Suprapubic skin (tissue), 4 donors: ENCODE results near the gene KRTAP10-6. TPM values are rescaled to one million over a fixed set of nuclear protein-coding genes. Genes with fewer than 3 reads are reported as not detected.
"Not testable (repeated sequence)": the region's sequence is repeated elsewhere in the genome, so short reads cannot be mapped to it uniquely, and the experiment has no call there.

Experiments
- DNase-seq, 2 donors: peaks; one replicate each; pipeline ENCODE4 v3.0.0-alpha.2; 2019; ENCODE audit warnings: low spot score in 2 of 2
- H3K27ac ChIP-seq: fragments of 200-600 bp; sonication (generic); one replicate; pipeline ENCODE4 v1.5.1; 2019
- H3K27me3 ChIP-seq: fragments of 200-600 bp; sonication (generic); one replicate; pipeline ENCODE4 v1.5.1; 2019
- H3K36me3 ChIP-seq: fragments of 200-600 bp; sonication (generic); one replicate; pipeline ENCODE4 v1.5.1; 2019
- H3K4me1 ChIP-seq: fragments of 200-600 bp; sonication (generic); one replicate; pipeline ENCODE4 v1.5.1; 2019
- H3K4me3 ChIP-seq: fragments of 200-600 bp; sonication (generic); one replicate; pipeline ENCODE4 v1.5.1; 2019; ENCODE audit warnings: mild to moderate bottlenecking
- H3K9me3 ChIP-seq: fragments of 200-600 bp; sonication (generic); one replicate; pipeline ENCODE4 v1.5.1; 2019
- CTCF ChIP-seq, 2 donors: fragments of 200-600 bp in 1 of 2; fragments of 450-650 bp in 1 of 2; sonication (generic) in 1 of 2; IDR thresholded peaks; one replicate each; pipeline ENCODE4 v1.5.1; 2016 to 2019; ENCODE audit warnings: antibody characterized with exemption in 2 of 2, mild to moderate bottlenecking in 1 of 2, moderate library complexity in 1 of 2
- EP300 ChIP-seq: sonication (generic); formaldehyde crosslinking; IDR thresholded peaks from one replicate; pipeline ENCODE4 v1.6.1; 2017; ENCODE audit warnings: antibody characterized with exemption
- POLR2A ChIP-seq, 2 donors: fragments of 450-650 bp; IDR thresholded peaks; one replicate each; pipeline ENCODE4 v1.6.1; 2017; ENCODE audit warnings: antibody characterized with exemption in 2 of 2, mild to moderate bottlenecking in 2 of 2, moderate library complexity in 2 of 2
- POLR2AphosphoS5 ChIP-seq, 3 donors: sonication (generic); formaldehyde crosslinking; IDR thresholded peaks; one replicate each; pipeline ENCODE4 v1.6.1; 2017; ENCODE audit warnings: antibody characterized with exemption in 3 of 3
- WGBS: methylation state at CpG from one replicate; pipeline ENCODE4 v1.1.5; 2018; 5-methylcytosine and 5-hydroxymethylcytosine counted together
- total RNA-seq, 4 donors: library from RNA; depleted of rRNA; stranded (reverse); fragments of >200 nt; gene quantifications; one replicate each; pipeline ENCODE4 v1.1.0, GENCODE V29; 2016

Gene KRTAP10-6
- total RNA-seq, 4 donors from 2014 or later, result 2.0 to 3.1 TPM; not detected in 2

GRCh38 chr21:44603109-44603875 is 11.0 kb upstream of the KRTAP10-6 start:
- Histone ChIP-seq H3K4me3 (no peak overlapping the region), H3K9me3 (no peaks in the 10 kb centered on the region), H3K27me3 (peaks cover 49% of the 10 kb centered on the region), H3K4me1 (no peaks in the 10 kb centered on the region), H3K36me3 (no peaks in the 10 kb centered on the region), H3K27ac (no peak overlapping the region)
- peak in 1 of 2 donors; percentile 67 for DNase-seq
- TF ChIP-seq POLR2A (IDR thresholded peaks at IDR 0.05) (no peak), EP300 (no peak)
- 74% methylated on average over 8 of the region's 17 CpGs for WGBS

- Histone ChIP-seq H3K4me1 (no peaks in the 10 kb centered on the region), H3K9me3 (no peaks in the 10 kb centered on the region), H3K36me3 (no peaks in the 10 kb centered on the region), H3K4me3 (no peak overlapping the region), H3K27ac (no peak overlapping the region), H3K27me3 (peaks cover 49% of the 10 kb centered on the region)
- TF ChIP-seq POLR2A (IDR thresholded peaks at IDR 0.05), result no peak
- TF ChIP-seq POLR2AphosphoS5 (IDR thresholded peaks at IDR 0.05), result no peak
- no peak for TF ChIP-seq EP300
- TF ChIP-seq CTCF (IDR thresholded peaks at IDR 0.05), result no peak
- no peak for DNase-seq
- whole genome bisulfite sequencing, result no CpG with 5 or more reads among the region's 21 CpGs
These were observed 10.2 kb upstream of the KRTAP10-6 start for GRCh38 chr21:44602463-44602850.

- H3K27ac ChIP-seq, result no peak overlapping the region
- H3K9me3 ChIP-seq, result no peaks in the 10 kb centered on the region
- H3K27me3 ChIP-seq, result peaks cover 45% of the 10 kb centered on the region
- H3K4me3 ChIP-seq, result no peak overlapping the region
- DNase-seq, result peak in 1 of 2 donors; percentile 35
- no peaks in the 10 kb centered on the region for H3K4me1 ChIP-seq
- no peaks in the 10 kb centered on the region for H3K36me3 ChIP-seq
- 85% methylated on average over 21 of the region's 23 CpGs for WGBS
- TF ChIP-seq CTCF (IDR thresholded peaks at IDR 0.05), result no peak
- no peak for TF ChIP-seq POLR2AphosphoS5 (IDR thresholded peaks at IDR 0.05)
- TF ChIP-seq EP300, result no peak
- TF ChIP-seq POLR2A (IDR thresholded peaks at IDR 0.05), result no peak
These were observed 9.5 kb upstream of the KRTAP10-6 start for GRCh38 chr21:44601596-44602462.

GRCh38 chr21:44601091-44601490 is 8.8 kb upstream of the KRTAP10-6 start:
- DNase-seq, result not testable (repeated sequence)

GRCh38 chr21:44600118-44600978 is 8.0 kb upstream of the KRTAP10-6 start, which contains the start of gene KRTAP10-7:
TSS of gene KRTAP10-7 (plus strand) at chr21:44600597. CDS start at chr21:44600622, 25 bp downstream.
- H3K4me1 ChIP-seq, H3K27ac ChIP-seq, H3K36me3 ChIP-seq, H3K9me3 ChIP-seq, H3K4me3 ChIP-seq, DNase-seq: not testable (repeated sequence)
- 80% methylated on average over 19 of the region's 23 CpGs for WGBS
- H3K27me3 ChIP-seq, result peaks cover 46% of the 10 kb centered on the region

More at GRCh38 chr21:44601091-44601490, 8.8 kb upstream of the KRTAP10-6 start:
- H3K9me3 ChIP-seq, H3K36me3 ChIP-seq, H3K4me3 ChIP-seq, H3K4me1 ChIP-seq, H3K27ac ChIP-seq: not testable (repeated sequence)
- 63% methylated on average over 4 of the region's 10 CpGs for WGBS
- H3K27me3 ChIP-seq, result peaks cover 46% of the 10 kb centered on the region

- WGBS, result 88% methylated on average over 8 of the region's 8 CpGs
- Histone ChIP-seq H3K4me3 (no peak overlapping the region), H3K36me3 (no peaks in the 10 kb centered on the region), H3K27me3 (peaks cover 46% of the 10 kb centered on the region), H3K4me1 (no peaks in the 10 kb centered on the region), H3K9me3 (no peaks in the 10 kb centered on the region), H3K27ac (no peak overlapping the region)
- TF ChIP-seq EP300 (no peak), POLR2A (IDR thresholded peaks at IDR 0.05) (no peak), POLR2AphosphoS5 (IDR thresholded peaks at IDR 0.05) (no peak), CTCF (IDR thresholded peaks at IDR 0.05) (no peak)
- peak in 1 of 2 donors; percentile 65 for DNase-seq
These were observed 7.1 kb upstream of the KRTAP10-6 start for GRCh38 chr21:44599264-44600029.
